ENCODE results near the gene SART1.
"Not testable (repeated sequence)": the region's sequence is repeated elsewhere in the genome, so short reads cannot be mapped to it uniquely, and the experiment has no call there.

The SART1 gene

GRCh38 chr11:65934014-65934413, 27.5 kb upstream of the SART1 start:
- DNase-seq (ENCODE audit: low spot score): no peak

DNA sequence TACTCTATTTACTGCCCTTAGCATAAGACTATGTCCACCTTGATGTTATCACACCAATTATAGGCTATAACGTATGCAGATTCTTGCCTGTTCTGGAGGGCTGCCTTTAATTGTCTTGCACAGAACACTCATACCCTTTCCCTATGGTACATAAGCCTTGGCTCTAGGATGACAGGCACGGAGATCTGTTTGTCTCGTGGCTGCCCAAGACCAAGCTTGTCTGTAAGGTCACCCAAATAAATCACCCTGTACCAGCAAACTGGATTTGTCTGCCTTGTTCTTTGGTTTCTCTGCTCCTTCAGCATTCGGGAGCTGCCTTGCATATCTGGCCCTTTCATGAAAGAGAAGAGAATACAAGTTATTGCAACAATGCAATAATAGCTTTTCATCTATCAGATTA, 23.8 kb upstream of the SART1 start:
- no peak for DNase-seq (ENCODE audit: low spot score)

GRCh38 chr11:65941720-65942310, 19.7 kb upstream of the SART1 start:
- DNase-seq (ENCODE audit: low spot score): no peak

DNA sequence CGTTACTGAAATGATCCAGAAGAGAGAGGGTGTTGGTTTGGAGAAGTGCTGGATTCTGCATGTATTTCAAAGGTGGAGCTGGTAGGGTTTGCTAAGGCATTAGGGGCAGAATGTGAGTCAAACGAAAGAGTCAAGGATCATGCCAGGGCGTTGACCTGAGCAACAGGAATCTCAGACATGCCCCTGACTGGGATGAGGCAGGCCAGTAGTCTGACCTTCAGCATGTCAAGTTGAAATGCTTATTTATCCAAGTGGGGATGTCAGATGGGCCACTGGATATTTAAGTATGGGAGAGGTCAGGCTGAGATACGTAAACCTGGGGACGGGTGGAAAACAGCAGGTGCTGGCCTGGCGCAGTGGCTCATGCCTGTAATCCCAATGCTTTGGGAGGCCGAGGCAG, 19.0 kb upstream of the SART1 start:
- DNase-seq (ENCODE audit: low spot score): no peak

GRCh38 chr11:65944191-65944590, 17.3 kb upstream of the SART1 start:
- DNase-seq (ENCODE audit: low spot score): no peak

DNA sequence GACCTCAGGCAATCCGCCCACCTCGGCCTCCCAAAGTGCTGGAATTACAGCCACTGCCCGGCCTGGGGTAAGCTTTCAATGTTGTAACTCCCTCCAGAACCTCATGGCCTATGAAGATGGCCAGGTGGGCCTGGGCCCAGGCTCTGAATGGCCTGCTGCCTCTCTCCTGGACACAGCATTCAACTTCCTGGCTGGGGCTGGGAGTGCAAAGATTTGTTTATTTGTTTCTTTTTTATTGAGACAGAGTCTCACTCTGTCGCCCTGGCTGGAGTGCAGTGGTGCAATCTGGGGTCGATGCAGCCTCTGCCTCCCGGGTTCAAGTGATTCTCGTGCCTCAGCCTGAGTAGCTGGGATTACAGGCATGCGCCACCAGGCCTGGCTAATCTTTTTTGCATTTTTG, 16.8 kb upstream of the SART1 start:
- DNase-seq (ENCODE audit: low spot score): no peak

DNA sequence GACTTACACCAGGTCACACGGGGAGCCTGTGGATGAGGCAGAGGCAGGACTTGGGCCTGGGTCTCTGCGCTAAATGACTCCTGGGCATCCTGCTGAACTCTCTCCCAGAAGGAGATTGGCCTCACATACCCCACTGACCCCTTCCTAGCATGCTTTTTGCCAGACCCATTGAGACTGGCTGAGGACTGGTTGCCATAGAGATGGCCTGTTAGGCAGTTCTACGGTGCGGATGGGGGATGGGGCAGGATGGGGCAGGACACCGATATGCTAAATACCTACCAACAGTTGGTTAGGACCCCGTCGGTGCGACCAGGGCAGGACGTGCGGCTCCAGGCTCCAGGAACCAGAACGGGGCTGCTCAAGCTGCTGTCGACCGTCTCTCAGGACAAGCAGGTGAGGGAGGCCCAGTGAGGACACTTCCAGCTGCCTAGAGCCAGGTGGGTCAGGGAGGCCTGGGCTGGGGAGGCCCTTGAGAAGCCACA, 16.1 kb upstream of the SART1 start, which contains the start of gene TSGA10IP:
Gene TSGA10IP (plus strand): TSS at position 51 of the 482 bp plus-strand sequence. CDS start 196 bp downstream, at position 247.
- no peak for DNase-seq (ENCODE audit: low spot score)

GRCh38 chr11:65945941-65946558, 15.5 kb upstream of the SART1 start:
- DNase-seq (ENCODE audit: low spot score): no peak

DNA sequence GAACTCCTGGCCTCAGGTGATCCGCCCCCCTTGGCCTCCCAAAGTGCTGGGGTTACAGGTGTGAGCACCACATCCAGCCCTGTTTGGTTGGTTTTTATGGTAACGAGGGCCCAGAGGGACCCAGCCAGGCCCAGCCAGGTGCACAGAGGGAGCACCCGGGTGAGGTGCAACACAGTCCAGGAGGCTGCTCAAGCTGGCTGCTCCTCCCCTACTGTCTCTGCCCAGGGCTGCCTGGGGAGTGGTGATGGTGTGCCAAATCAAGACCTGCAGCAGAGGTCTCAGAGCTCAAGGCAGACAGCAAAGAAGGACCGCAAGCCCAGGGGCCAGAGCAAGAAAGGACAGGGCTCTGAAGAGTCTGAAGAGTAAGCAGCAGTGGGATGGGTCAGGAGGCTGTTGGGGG, 14.9 kb upstream of the SART1 start:
- DNase-seq (ENCODE audit: low spot score): no peak

GRCh38 chr11:65947133-65947532, 14.4 kb upstream of the SART1 start:
- DNase-seq (ENCODE audit: low spot score): no peak

DNA sequence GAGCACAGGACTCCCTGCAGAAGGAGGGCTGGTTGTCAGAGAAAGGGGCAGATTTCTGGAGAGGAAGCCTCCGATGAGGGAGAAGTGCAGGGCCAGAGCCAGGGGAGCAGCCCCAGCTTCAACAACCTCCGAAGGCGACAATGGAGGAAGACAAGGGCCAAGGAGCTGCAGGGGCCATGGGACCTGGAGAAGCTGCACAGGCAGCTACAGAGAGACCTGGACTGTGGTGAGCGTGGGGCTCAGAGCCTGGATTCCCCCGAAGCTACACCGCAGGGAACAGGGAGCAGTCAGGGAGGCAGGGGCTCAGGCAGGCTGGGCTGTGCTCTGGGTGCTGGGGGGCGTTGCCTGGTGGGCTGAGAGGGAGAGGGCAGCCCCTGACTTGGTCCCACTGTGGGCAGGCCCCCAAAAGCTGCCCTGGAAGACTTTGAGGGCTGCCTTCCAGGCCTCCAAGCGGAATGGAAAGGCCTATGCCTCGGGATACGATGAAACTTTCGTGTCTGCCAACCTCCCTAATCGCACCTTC, 13.9 kb upstream of the SART1 start:
- no peak for DNase-seq (ENCODE audit: low spot score)

DNA sequence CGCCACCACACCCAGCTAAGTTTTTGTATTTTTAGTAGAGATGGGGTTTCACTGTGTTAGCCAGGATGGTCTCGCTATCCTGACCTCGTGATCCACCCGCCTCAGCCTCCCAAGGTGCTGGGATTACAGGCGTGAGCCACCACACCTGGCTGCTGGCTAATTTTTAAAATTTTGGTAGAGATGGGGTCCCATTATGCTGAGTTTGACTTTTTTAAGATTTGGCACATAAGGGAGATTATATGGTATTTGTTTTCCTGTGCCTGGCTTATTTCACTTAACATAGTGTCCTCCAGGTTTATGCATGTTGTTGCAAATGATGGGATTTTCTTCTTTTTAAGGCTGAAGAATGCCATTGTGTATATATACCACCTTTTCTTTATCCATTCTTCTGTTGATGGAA, 10.8 kb upstream of the SART1 start:
- DNase-seq (ENCODE audit: low spot score): not testable (repeated sequence)

DNA sequence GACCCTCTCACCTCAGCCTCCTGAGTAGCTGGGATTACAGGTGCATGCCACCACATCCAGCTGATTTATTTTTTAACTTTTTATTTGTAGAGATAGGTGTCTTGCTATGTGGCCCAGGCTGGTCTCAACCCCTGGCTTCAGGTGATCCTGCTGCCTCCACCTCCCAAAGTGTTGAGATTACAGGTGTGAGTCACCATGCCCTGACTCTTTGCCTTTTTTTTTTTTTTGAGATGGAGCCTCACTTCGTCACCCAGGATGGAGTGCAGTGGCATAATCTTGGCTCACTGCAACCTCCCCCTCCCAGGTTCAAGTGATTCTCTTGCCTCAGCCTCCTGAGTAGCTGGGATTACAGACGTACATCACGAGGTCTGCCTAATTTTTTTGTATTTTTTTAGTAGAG, 9.9 kb upstream of the SART1 start:
- not testable (repeated sequence) for DNase-seq (ENCODE audit: low spot score)

- no peak for DNase-seq (ENCODE audit: low spot score)
Observed at GRCh38 chr11:65952052-65952521, 9.4 kb upstream of the SART1 start.

- no peak for DNase-seq (ENCODE audit: low spot score)
Observed at GRCh38 chr11:65953471-65953870, 8.1 kb upstream of the SART1 start.

DNA sequence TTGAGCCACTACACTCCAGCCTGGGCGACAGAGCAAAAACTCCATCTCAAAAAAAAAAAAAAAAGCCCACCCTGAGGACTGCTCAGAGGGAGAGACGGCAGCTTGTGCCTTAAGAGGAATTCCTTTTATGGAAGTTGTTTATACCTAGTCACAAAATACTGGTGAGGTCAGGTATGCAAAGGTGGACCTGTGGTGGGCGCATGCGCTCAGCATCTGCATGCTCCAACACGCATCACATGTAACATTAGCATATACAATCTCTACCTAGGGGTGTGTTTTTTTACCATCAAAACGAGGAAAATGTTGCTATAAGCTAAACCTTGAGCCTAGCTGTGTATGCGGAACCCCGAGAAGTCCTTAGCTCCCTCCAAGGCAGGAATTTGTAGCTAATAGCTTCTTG, 6.8 kb upstream of the SART1 start:
- no peak for DNase-seq (ENCODE audit: low spot score)

- DNase-seq (ENCODE audit: low spot score): no peak
Observed at GRCh38 chr11:65958291-65958690, 3.2 kb upstream of the SART1 start.

DNA sequence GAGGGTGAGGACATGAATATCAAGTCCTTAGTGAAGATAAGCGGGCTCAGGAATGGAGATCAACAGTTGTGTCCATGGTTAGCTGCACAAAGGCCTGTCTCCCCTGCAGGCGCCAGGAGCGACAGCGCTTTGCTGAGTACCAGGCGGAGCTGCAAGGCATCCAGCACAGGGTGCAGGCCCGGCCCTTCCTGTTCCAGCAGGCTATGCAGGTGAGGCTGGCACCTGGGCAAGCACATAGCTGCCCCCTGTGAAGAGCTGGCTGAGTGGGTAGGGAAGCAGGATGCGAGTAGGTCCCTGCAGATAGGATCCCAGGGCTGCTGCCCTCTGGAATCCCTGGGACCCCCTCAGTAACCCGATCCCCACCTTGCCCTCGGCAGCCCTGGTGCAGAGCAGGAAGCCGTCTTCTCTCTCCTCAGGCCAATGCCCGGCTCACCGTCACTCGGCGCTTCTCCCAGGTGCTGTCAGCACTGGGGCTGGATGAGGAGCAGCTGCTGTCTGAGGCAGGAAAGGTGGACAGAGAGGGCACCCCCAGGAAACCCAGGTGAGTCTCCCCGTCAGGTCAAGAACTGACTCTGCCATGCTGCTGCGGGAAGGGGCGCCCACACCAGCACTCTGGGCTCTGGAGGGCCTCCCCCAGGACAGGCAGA, 2.6 kb upstream of the SART1 start:
- no peak for DNase-seq (ENCODE audit: low spot score)

GRCh38 chr11:65960824-65961266, 689 bp upstream of the SART1 start:
- no peak for DNase-seq (ENCODE audit: low spot score)

DNA sequence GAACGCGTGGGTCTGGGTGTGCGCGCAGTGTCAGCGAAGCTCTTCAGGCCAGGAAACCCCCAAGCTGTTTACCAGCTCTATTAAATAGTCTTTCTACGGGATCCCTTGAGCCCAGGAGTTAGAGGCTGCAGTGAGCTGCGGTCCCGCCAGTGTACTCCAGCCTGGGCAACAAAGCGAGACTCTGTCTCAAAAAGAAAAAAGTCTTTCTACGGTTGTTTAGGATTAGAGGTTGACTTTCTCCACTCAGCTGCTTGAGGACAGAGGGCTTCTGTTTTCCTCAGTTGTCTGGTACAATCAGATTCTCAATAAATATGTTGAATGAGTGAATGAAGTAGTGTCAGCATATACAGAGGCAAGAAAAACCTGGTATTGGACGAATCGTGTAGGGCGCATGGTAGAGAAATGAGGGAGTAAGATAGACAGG, 619 bp downstream of the SART1 start:
- DNase-seq (ENCODE audit: low spot score): no peak

DNA sequence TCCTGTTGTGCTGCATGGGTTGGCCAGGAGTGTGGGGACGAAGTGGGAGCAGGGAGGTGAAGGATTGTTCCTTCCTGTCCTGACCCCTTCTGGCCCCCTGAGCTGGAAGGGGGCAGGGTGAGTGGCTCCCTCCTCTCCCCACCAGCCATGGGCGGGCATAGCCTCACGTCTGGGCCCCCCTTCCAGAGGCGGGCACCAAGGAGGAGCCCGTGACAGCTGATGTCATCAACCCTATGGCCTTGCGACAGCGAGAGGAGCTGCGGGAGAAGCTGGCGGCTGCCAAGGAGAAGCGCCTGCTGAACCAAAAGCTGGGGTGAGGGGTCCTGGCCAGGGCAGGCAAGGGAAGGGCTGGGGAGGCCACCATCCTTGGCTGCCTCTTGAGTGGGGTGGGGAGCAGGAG, 3.4 kb downstream of the SART1 start:
- DNase-seq (ENCODE audit: low spot score): no peak

DNA sequence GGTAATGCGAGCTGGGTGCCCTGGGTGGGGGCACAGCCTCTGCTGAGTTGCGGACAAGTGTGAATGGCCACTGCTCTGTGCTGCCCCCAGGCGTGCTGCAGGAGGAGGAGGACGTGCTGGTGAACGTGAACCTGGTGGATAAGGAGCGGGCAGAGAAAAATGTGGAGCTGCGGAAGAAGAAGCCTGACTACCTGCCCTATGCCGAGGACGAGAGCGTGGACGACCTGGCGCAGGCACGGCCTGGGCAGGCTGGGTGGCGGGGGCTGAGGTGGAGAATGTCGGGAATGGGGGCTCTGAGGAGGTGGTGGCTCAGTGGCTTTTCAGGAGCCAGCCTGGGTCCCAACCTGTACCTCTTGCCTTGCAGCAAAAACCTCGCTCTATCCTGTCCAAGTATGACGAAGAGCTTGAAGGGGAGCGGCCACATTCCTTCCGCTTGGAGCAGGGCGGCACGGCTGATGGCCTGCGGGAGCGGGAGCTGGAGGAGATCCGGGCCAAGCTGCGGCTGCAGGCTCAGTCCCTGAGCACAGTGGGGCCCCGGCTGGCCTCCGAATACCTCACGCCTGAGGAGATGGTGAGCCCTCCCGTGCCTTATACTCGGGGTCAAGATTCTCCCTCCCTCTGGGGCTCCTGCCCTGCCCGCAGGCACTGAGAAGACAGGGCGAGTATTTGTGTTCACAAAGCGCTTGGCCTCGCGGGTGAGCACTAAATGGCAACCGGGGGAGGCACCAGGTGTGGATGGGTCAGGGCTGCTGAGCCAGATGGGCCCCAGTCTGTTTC, 4.6 kb downstream of the SART1 start:
- no peak for DNase-seq (ENCODE audit: low spot score)

Data from globus pallidus (tissue), 1 donor.